ENCODE results near the gene ZNF862.

- TF ChIP-seq CTCF (conservative IDR thresholded peaks at IDR 0.05; ENCODE audit: low read length) = no peak
- no peak for TF ChIP-seq EZH2phosphoT487 (IDR thresholded peaks at IDR 0.05; ENCODE audit: borderline replicate concordance)
Observed at GRCh38 chr7:149854611-149855360, 16.6 kb downstream of the ZNF862 start.
